Hepatocyte (in vitro differentiated cells): ENCODE data around the gene PAIP2B.

ENCODE experiments used
- EZH2 ChIP-seq: fragments of 200-600 bp; sonication (generic); IDR thresholded peaks from 2 replicates; pipeline ENCODE4 v1.6.1; 2016; ENCODE audit warnings: antibody characterized with exemption, mild to moderate bottlenecking, borderline replicate concordance
- EZH2phosphoT487 ChIP-seq: fragments of 200-600 bp; sonication (generic); IDR thresholded peaks from one replicate; pipeline ENCODE4 v1.6.1; 2018; ENCODE audit warnings: antibody characterized with exemption, mild to moderate bottlenecking, low read depth, moderate library complexity; ENCODE audit not compliant: unreplicated experiment, severe bottlenecking
- TF ChIP-seq, protein P1 (sequence below): fragments of 200-600 bp; sonication (generic); IDR thresholded peaks from 2 replicates; pipeline ENCODE4 v1.5.1; 2016; ENCODE audit warnings: antibody characterized with exemption, mild to moderate bottlenecking; ENCODE audit not compliant: poor library complexity

- TF ChIP-seq, protein P1, sequence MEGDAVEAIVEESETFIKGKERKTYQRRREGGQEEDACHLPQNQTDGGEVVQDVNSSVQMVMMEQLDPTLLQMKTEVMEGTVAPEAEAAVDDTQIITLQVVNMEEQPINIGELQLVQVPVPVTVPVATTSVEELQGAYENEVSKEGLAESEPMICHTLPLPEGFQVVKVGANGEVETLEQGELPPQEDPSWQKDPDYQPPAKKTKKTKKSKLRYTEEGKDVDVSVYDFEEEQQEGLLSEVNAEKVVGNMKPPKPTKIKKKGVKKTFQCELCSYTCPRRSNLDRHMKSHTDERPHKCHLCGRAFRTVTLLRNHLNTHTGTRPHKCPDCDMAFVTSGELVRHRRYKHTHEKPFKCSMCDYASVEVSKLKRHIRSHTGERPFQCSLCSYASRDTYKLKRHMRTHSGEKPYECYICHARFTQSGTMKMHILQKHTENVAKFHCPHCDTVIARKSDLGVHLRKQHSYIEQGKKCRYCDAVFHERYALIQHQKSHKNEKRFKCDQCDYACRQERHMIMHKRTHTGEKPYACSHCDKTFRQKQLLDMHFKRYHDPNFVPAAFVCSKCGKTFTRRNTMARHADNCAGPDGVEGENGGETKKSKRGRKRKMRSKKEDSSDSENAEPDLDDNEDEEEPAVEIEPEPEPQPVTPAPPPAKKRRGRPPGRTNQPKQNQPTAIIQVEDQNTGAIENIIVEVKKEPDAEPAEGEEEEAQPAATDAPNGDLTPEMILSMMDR: no peak
- no peak for TF ChIP-seq EZH2
- TF ChIP-seq EZH2phosphoT487: no peak
Measured at GRCh38 chr2:71207601-71208000, 19.3 kb downstream of the PAIP2B start.
